T-helper 2 cell treated with Interferon-gamma antibody and Interleukin-4, amounts not matched to agents 5 μg/mL and 100 μg/mL, for 36 hours (primary cell): ENCODE data around the gene DNAL1.
A peak's percentile ranks its signal among the peaks of the same experiment; 100 is the strongest.
"Not testable (repeated sequence)": the region's sequence is repeated elsewhere in the genome, so short reads cannot be mapped to it uniquely, and the experiment has no call there.

Experiments used
- DNase-seq: peaks from one replicate; pipeline ENCODE4 v3.0.0; 2021; ENCODE audit warnings: low spot score
- H3K27ac Mint-ChIP-seq: one replicate; pipeline ENCODE4 v1.8.0; 2021; ENCODE audit warnings: mild to moderate bottlenecking, mixed read lengths
- H3K27me3 Mint-ChIP-seq: one replicate; pipeline ENCODE4 v1.8.0; 2021; ENCODE audit warnings: low read depth, mixed read lengths
- H3K36me3 Mint-ChIP-seq: one replicate; pipeline ENCODE4 v1.8.0; 2021; ENCODE audit warnings: low read depth, mixed read lengths
- H3K4me1 Mint-ChIP-seq: one replicate; pipeline ENCODE4 v1.8.0; 2021; ENCODE audit warnings: low read depth, mixed read lengths
- H3K4me3 Mint-ChIP-seq: one replicate; pipeline ENCODE4 v1.8.0; 2022; ENCODE audit warnings: mild to moderate bottlenecking, moderate library complexity, mixed read lengths
- H3K9me3 Mint-ChIP-seq: one replicate; pipeline ENCODE4 v1.8.0; 2021; ENCODE audit warnings: mixed read lengths

DNAL1 gene

DNA sequence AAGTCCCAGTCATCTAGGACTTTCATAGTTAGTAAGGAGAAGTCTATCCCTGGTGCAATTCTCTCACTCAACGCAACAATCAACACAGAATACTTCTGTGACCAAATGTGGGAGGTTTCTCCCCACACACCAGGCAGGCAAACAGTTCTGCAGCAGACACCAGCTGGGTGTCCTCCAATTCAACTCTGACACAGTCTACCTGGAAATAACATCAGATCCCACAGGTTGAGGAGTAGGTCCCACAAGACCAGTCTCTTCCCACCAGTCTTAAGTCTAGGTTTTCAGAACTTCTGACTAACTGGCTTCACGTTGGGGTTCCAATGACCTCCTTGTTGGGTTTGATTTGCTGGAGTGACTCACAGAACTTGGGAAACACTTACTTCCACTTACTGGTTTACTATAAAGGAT lies 17.6 kb upstream of the DNAL1 start:
- H3K27me3 Mint-ChIP-seq, result peaks cover 10% of the 10 kb centered on the region
- no peak overlapping the region for H3K4me3 Mint-ChIP-seq
- H3K27ac Mint-ChIP-seq, result no peak overlapping the region
- H3K36me3 Mint-ChIP-seq, result no peaks in the 10 kb centered on the region
- DNase-seq, result no peak
- no peaks in the 10 kb centered on the region for H3K9me3 Mint-ChIP-seq
- no peaks in the 10 kb centered on the region for H3K4me1 Mint-ChIP-seq

DNA sequence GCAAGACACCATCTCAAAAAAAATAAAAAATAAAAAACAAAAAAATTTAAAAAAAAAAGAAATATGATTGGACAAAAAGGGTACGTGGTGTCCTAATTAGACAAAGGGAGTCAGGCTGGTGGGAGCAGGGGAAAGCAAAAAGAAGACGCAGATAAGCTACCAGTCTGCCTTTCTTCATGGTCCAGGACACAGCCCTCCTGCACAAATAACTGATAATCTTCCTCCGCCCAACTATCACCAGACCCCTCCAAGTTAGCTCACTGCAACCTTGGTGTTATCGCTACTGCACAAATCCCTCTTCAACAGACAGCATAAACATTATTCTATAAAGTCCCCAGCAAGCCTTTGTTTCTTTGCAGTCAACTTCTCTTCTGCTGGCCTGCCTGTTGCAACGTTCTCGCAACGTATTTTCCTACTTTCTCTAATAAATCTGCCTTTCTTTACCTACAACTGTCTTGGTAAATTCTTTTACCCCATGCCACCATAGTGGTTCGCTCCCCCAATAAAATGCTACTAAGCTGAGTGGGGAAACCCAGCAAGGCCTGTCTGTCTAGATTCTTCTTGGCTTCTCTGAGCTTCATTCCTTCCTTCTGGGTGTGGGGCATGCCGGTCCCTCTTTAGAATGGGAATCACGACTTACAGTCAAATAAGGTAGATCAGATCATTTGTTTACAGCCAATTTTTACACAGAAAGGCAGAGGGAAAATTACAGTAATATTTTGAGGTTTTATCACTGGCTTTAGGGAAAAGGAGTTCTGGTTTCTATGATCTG lies 14.6 kb upstream of the DNAL1 start:
- Mint-ChIP-seq H3K4me1 (peaks cover 4% of the 10 kb centered on the region), H3K4me3 (no peak overlapping the region), H3K9me3 (no peaks in the 10 kb centered on the region), H3K36me3 (no peaks in the 10 kb centered on the region), H3K27me3 (peaks cover 22% of the 10 kb centered on the region), H3K27ac (no peak overlapping the region)
- no peak for DNase-seq

- Mint-ChIP-seq H3K9me3 (no peaks in the 10 kb centered on the region), H3K4me1 (peaks cover 4% of the 10 kb centered on the region), H3K36me3 (no peaks in the 10 kb centered on the region), H3K27ac (no peak overlapping the region), H3K4me3 (peak overlapping the region; percentile 66), H3K27me3 (peaks cover 34% of the 10 kb centered on the region)
- DNase-seq, result peak; percentile 43
Measured at GRCh38 chr14:73633116-73634010, 11.4 kb upstream of the DNAL1 start.

DNA sequence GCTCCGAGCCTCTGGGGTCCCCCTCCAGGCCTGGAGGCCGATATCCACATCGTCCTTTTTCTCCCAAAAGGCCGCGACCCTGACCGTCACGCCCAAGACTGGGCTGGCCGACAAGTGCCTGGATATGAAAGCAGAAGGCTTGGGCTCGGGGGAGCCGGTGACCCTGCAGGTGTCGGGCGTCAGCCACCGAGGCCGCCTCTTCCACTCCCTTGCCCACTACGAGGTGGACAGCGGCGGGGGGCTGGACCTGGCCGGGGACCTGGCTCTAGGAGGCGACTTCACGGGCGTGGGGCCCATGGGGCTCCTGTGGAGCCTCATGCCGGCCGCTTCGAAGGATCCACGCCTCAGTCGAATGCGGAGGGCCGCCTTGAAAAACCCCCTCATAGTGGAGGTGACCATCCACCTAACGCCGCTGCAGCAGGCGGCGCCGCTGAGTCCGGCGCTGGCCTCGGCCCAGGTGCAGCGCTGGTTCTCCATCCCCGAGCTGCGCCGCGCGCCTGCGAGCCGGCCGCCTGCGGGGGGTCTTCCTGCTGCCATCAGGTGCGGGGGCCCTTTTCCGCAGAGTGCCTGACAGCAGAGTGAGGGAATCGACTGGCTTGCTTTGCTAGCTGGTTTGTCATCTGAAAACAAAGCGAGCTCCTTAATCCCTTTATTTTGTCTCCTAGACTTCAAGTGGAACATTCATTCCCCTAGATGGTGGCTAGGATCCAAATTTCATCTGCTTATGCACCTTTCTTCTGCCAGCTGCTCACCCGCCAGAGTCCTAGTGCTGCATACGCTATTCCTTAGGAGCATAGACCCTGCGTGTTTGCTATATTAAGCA lies 10.6 kb upstream of the DNAL1 start:
- no peak overlapping the region for H3K27ac Mint-ChIP-seq

GRCh38 chr14:73636355-73636754 lies 8.4 kb upstream of the DNAL1 start:
- H3K4me3 Mint-ChIP-seq, DNase-seq, H3K4me1 Mint-ChIP-seq, H3K9me3 Mint-ChIP-seq, H3K27ac Mint-ChIP-seq, H3K36me3 Mint-ChIP-seq: not testable (repeated sequence)
- H3K27me3 Mint-ChIP-seq, result peaks cover 24% of the 10 kb centered on the region

More for the DNA sequence above, 10.6 kb upstream of the DNAL1 start:
- Mint-ChIP-seq H3K27me3 (peaks cover 33% of the 10 kb centered on the region), H3K4me3 (peak overlapping the region; percentile 66), H3K9me3 (no peaks in the 10 kb centered on the region), H3K36me3 (no peaks in the 10 kb centered on the region), H3K4me1 (peaks cover 6% of the 10 kb centered on the region)
- DNase-seq, result no peak

GRCh38 chr14:73637830-73638229 lies 7.0 kb upstream of the DNAL1 start:
- Mint-ChIP-seq H3K4me1 (peaks cover 6% of the 10 kb centered on the region), H3K9me3 (no peaks in the 10 kb centered on the region), H3K27ac (no peak overlapping the region), H3K36me3 (no peaks in the 10 kb centered on the region), H3K4me3 (no peak overlapping the region), H3K27me3 (peaks cover 24% of the 10 kb centered on the region)
- no peak for DNase-seq

GRCh38 chr14:73640796-73641365 lies 3.9 kb upstream of the DNAL1 start:
- Mint-ChIP-seq H3K27ac (no peak overlapping the region), H3K4me3 (no peak overlapping the region), H3K4me1 (peaks cover 16% of the 10 kb centered on the region), H3K9me3 (no peaks in the 10 kb centered on the region), H3K36me3 (no peaks in the 10 kb centered on the region), H3K27me3 (peaks cover 7% of the 10 kb centered on the region)
- DNase-seq, result no peak

DNA sequence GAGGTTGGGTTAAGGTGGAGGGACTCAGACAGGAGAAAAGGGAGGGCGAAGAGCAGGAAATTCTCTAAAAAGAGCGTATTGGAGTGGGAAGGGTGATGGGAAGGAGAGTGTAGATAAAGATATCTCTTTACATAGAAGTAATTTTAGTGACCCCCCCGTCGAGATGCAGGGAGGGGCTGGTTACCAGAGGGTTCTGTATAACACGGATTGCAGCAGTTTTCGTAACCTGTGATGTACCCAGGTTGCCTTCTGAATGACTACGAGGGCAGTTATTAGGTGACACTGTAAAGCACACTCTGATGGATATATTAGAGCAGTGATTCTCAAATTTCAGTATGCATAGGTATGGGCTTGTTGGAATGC lies 443 bp downstream of the DNAL1 start:
- Mint-ChIP-seq H3K27me3 (no peaks in the 10 kb centered on the region), H3K4me3 (peak overlapping the region; percentile 98), H3K9me3 (no peaks in the 10 kb centered on the region), H3K4me1 (peaks cover 14% of the 10 kb centered on the region), H3K27ac (peak overlapping the region; percentile 93), H3K36me3 (no peaks in the 10 kb centered on the region)
- no peak for DNase-seq

DNA sequence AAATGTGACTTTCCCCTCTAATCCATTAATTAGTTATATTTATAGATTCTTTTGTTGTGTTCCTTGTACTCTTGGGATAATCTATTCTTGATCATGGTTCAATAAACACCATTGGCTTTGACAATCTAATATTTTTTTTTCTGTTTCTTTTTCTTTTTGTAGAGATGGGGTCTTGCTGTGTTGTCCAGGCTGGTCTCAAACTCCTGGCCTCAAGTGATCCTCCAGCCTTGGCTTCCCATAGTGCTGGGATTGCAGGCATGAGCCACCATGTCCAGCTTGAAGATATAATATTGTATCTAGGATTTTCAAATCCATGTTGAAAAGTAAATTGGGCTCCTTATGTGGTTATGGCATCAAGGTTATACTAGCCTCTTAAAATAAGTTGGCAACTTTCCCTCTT lies 6.2 kb downstream of the DNAL1 start:
- Mint-ChIP-seq H3K27ac (no peak overlapping the region), H3K4me3 (no peak overlapping the region), H3K27me3 (no peaks in the 10 kb centered on the region), H3K4me1 (no peaks in the 10 kb centered on the region), H3K36me3 (no peaks in the 10 kb centered on the region), H3K9me3 (no peaks in the 10 kb centered on the region)
- no peak for DNase-seq

DNA sequence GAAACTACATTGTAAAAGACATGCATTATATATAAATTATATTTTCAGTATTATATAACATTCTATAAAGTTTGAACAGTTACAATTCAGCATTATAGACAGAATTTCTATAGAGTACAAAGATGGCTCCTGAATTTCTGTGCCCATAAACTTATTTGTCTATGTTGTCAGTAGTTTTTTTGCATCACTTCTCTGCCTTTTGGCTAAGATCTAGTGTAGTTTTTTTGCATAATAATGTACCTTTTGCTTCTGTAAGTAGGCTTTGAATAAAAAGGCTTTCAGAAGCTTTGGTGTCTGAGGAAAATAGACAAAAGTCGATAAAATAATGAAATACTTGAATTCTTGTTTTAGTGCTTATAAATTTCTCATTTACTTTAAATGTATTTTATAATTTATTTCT lies 11.1 kb downstream of the DNAL1 start:
- Mint-ChIP-seq H3K4me3 (no peak overlapping the region), H3K36me3 (no peaks in the 10 kb centered on the region), H3K27ac (no peak overlapping the region), H3K4me1 (no peaks in the 10 kb centered on the region), H3K27me3 (no peaks in the 10 kb centered on the region), H3K9me3 (no peaks in the 10 kb centered on the region)
- DNase-seq, result no peak

DNA sequence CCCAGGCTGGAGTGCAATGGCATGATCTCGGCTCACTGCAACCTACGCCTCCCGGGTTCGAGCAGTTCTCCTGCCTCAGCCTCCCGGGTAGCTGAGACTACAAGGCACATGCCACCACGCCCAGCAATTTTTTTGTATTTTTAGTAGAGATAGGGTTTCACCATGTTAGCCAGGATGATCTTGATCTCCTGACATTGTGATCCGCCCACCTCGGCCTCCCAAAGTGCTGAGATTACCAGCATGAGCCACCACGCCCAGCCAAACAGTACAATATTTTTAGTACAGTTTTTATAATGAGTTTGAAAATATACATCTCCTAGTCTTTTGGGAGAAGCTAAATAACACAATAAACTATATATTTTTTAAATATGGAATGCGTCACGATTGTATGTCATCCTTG lies 14.4 kb downstream of the DNAL1 start:
- H3K4me1 Mint-ChIP-seq, H3K36me3 Mint-ChIP-seq, H3K9me3 Mint-ChIP-seq, H3K27me3 Mint-ChIP-seq, H3K4me3 Mint-ChIP-seq, H3K27ac Mint-ChIP-seq, DNase-seq: not testable (repeated sequence)

GRCh38 chr14:73660511-73660910 lies 15.7 kb downstream of the DNAL1 start:
- H3K4me1 Mint-ChIP-seq, result no peaks in the 10 kb centered on the region
- H3K36me3 Mint-ChIP-seq, result no peaks in the 10 kb centered on the region
- no peaks in the 10 kb centered on the region for H3K27me3 Mint-ChIP-seq

GRCh38 chr14:73661872-73662271 lies 17.1 kb downstream of the DNAL1 start:
- Mint-ChIP-seq H3K4me3 (no peak overlapping the region), H3K9me3 (no peaks in the 10 kb centered on the region), H3K27ac (no peak overlapping the region), H3K36me3 (no peaks in the 10 kb centered on the region), H3K4me1 (no peaks in the 10 kb centered on the region), H3K27me3 (no peaks in the 10 kb centered on the region)
- no peak for DNase-seq

More at GRCh38 chr14:73660511-73660910, 15.7 kb downstream of the DNAL1 start:
- DNase-seq, result no peak
- no peak overlapping the region for H3K4me3 Mint-ChIP-seq
- no peak overlapping the region for H3K27ac Mint-ChIP-seq
- H3K9me3 Mint-ChIP-seq, result no peaks in the 10 kb centered on the region
